ENCODE results near the gene IZUMO1R. TPM values are rescaled to one million over a fixed set of nuclear protein-coding genes. Genes with fewer than 3 reads are reported as not detected.

IZUMO1R gene
- total and polyA plus RNA-seq, 2 of the 8 experiments (the other 6 are each of a cell fraction or from before 2014, with no cell fraction given): not detected

DNA sequence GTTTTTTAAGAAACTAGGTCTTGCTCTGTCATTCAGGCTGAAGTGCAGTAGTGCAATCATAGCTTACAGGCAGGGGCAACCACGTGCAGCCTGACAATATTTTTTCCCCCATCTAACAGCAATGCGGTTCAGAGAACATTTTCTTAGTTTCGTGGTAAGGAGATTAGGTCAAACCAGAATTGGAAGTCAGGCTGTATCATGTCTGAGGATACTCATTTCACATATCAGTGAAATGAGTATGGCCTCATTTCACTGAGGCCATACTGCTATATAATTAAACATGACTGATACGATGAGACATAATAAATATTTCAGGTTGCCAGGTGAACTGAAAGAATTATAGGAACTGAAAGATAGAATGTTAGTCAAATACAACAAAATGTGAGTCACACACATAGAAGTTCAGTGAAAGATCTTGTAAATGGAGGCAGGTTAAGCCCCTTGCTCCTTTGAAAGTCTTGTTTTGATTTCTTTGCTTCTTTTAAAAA lies 32.5 kb upstream of the IZUMO1R start:
- no peak for TF ChIP-seq GABPA (IDR thresholded peaks at IDR 0.05; ENCODE audit: borderline replicate concordance, insufficient read depth, low read length)
- H3K79me1 ChIP-seq (ENCODE audit: low read depth, low read length): no peaks in the 10 kb centered on the region

More for the DNA sequence above, 32.5 kb upstream of the IZUMO1R start:
- no peaks in the 10 kb centered on the region for H3K36me3 ChIP-seq (ENCODE audit: control insufficient read depth in 2 of 4, insufficient read depth in 4 of 4, low read length in 3 of 4)
- no peak overlapping the region for H3K14ac ChIP-seq (ENCODE audit: insufficient read length)
- no peak overlapping the region for H2BK12ac ChIP-seq (ENCODE audit: low read depth, low read length)
- H3K23me2 ChIP-seq (ENCODE audit: low read depth, low read length): no peaks in the 10 kb centered on the region
- H4K8ac ChIP-seq (ENCODE audit: extremely low read depth, insufficient read depth, low read length): no peak overlapping the region
- no peak overlapping the region for H2BK15ac ChIP-seq (ENCODE audit: low read length)
- DNase-seq (ENCODE audit: low read depth in 1 of 2, low spot score in 2 of 2): no peak
- no peak overlapping the region for H4K91ac ChIP-seq (replicated peaks; ENCODE audit: insufficient read length, low read length)
- no peak for FAIRE-seq
- H2BK5ac ChIP-seq (ENCODE audit: low read depth, low read length): no peak overlapping the region
- no peak overlapping the region for H3K23ac ChIP-seq (ENCODE audit: insufficient read length)
- H2BK20ac ChIP-seq (ENCODE audit: low read length): no peak overlapping the region
- no peak overlapping the region for H4K5ac ChIP-seq (ENCODE audit: insufficient read length, low read depth, low read length)
- no peak overlapping the region for H3K18ac ChIP-seq (ENCODE audit: extremely low read depth, low read length)
- no peak overlapping the region for H3K4ac ChIP-seq (replicated peaks; ENCODE audit: insufficient read length, low read depth, low read length)
- no peak overlapping the region for H3K9ac ChIP-seq (replicated peaks in 1 of 4; ENCODE audit: extremely low read depth in 1 of 4, low read depth in 3 of 4, low read length in 3 of 4)
- no peak overlapping the region for H3K27ac ChIP-seq (ENCODE audit: low read depth, low read length)
- no peak overlapping the region for H2BK120ac ChIP-seq (replicated peaks; ENCODE audit: low read depth, low read length)
- no peaks in the 10 kb centered on the region for H3K9me3 ChIP-seq (ENCODE audit: insufficient read depth in 2 of 2, low read depth in 1 of 2, low read length in 1 of 2)
- H3K27me3 ChIP-seq (replicated peaks in 1 of 4; ENCODE audit: control insufficient read depth in 3 of 4, extremely low read depth in 1 of 4, insufficient read depth in 3 of 4, low read length in 3 of 4): no peaks in the 10 kb centered on the region
- no peaks in the 10 kb centered on the region for H3K79me2 ChIP-seq (ENCODE audit: control insufficient read depth in 1 of 2, insufficient read depth in 2 of 2, low read length in 2 of 2)
- CTCF ChIA-PET (ENCODE audit: partially characterized antibody): interaction anchor here (1.1 to 1.3 kb wide), 2 partner anchors 27 to 29 kb away, joined by 3 read pairs; no protein-coding TSS in a partner anchor
- H3K56ac ChIP-seq (replicated peaks; ENCODE audit: insufficient read length, low read depth, low read length): no peak overlapping the region
- no peak overlapping the region for H2AFZ ChIP-seq (ENCODE audit: low read length)
- WGBS, 2 experiments (ENCODE audit: extremely low coverage in 1 of 2, insufficient coverage in 1 of 2, insufficient read length in 1 of 2, insufficient replicate concordance in 2 of 2, low coverage in 1 of 2, low lambda C conversion rate in 2 of 2, missing lambda C conversion rate in 1 of 2): 82% methylated on average over 4 of the region's 4 CpGs; no CpG with 5 or more reads in 1 of the 2 experiments
- no peak overlapping the region for H2AK5ac ChIP-seq (ENCODE audit: low read depth, low read length)
- H3K4me3 ChIP-seq (ENCODE audit: extremely low read depth in 1 of 4, insufficient read depth in 2 of 4, low read depth in 3 of 4, low read length in 4 of 4): no peak overlapping the region
- H4K20me1 ChIP-seq (replicated peaks in 1 of 2; ENCODE audit: control insufficient read depth in 1 of 2, insufficient read depth in 2 of 2, low read length in 2 of 2): no peaks in the 10 kb centered on the region
- no peak overlapping the region for H3K4me2 ChIP-seq (ENCODE audit: insufficient read depth in 1 of 2, low read depth in 2 of 2, low read length in 2 of 2)
- POLR2A ChIA-PET (ENCODE audit: partially characterized antibody): interaction anchor here (2.0 kb wide), 1 partner anchor 12 kb away, joined by 4 read pairs; no protein-coding TSS in a partner anchor
- H3K4me1 ChIP-seq (replicated peaks in 1 of 4; ENCODE audit: control insufficient read depth in 3 of 4, insufficient read depth in 4 of 4, low read length in 3 of 4): no peaks in the 10 kb centered on the region

All from H1 (cell line).